PC-9 (cell line): Measurements from ENCODE around the gene CENPC.

ENCODE experiments used
- EZH2 ChIP-seq: fragments of 200-600 bp; sonication (generic); IDR thresholded peaks from 2 replicates; pipeline ENCODE4 v1.8.0; 2017; ENCODE audit warnings: antibody characterized with exemption, low read depth
- TF ChIP-seq, protein P1 (sequence below): fragments of 200-600 bp; sonication (generic); conservative IDR thresholded peaks from 2 replicates; pipeline ENCODE4 v1.6.1; 2017; ENCODE audit warnings: mixed run types, antibody characterized with exemption, mild to moderate bottlenecking, moderate library complexity

DNA sequence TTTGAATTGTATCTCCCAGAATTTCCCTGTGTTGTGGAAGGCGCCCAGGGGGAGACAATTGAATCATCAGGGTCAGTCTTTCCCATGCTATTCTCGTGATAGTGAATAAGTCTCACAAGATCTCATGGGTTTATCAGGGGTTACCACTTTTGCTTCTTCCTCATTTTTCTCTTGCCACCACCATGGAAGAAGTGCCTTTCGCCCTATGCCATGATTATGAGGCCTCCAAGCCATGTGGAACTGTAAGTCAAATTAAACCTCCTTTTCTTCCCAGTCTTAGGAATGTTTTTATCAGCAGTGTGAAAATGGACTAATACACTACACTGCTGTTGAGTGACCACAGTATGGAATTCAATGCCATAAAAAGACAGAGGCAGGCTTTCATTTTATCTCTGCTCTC lies 12.2 kb downstream of the CENPC start:
- TF ChIP-seq, protein P1, sequence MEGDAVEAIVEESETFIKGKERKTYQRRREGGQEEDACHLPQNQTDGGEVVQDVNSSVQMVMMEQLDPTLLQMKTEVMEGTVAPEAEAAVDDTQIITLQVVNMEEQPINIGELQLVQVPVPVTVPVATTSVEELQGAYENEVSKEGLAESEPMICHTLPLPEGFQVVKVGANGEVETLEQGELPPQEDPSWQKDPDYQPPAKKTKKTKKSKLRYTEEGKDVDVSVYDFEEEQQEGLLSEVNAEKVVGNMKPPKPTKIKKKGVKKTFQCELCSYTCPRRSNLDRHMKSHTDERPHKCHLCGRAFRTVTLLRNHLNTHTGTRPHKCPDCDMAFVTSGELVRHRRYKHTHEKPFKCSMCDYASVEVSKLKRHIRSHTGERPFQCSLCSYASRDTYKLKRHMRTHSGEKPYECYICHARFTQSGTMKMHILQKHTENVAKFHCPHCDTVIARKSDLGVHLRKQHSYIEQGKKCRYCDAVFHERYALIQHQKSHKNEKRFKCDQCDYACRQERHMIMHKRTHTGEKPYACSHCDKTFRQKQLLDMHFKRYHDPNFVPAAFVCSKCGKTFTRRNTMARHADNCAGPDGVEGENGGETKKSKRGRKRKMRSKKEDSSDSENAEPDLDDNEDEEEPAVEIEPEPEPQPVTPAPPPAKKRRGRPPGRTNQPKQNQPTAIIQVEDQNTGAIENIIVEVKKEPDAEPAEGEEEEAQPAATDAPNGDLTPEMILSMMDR: no peak
- no peak for TF ChIP-seq EZH2
